ENCODE results near the gene CSTA.

DNA sequence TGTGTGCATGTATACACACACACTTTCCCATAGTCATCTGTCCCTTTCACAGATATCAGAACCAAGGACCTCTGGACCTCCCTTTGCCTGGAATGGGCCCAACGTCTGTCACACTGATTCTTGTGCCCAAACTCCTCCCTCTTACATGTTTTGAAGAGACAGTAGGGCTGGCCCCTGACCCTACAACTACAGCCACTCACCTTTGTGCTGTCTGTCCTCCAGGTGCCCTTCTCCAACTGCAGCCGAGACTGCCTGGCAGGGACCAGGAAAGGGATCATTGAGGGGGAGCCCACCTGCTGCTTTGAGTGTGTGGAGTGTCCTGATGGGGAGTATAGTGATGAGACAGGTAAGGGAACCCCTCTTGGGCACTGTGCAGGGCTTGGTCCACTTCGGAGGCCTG, 43.2 kb upstream of the CSTA start:
- TF ChIP-seq, protein P1, sequence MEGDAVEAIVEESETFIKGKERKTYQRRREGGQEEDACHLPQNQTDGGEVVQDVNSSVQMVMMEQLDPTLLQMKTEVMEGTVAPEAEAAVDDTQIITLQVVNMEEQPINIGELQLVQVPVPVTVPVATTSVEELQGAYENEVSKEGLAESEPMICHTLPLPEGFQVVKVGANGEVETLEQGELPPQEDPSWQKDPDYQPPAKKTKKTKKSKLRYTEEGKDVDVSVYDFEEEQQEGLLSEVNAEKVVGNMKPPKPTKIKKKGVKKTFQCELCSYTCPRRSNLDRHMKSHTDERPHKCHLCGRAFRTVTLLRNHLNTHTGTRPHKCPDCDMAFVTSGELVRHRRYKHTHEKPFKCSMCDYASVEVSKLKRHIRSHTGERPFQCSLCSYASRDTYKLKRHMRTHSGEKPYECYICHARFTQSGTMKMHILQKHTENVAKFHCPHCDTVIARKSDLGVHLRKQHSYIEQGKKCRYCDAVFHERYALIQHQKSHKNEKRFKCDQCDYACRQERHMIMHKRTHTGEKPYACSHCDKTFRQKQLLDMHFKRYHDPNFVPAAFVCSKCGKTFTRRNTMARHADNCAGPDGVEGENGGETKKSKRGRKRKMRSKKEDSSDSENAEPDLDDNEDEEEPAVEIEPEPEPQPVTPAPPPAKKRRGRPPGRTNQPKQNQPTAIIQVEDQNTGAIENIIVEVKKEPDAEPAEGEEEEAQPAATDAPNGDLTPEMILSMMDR (IDR thresholded peaks at IDR 0.05), result no peak
- TF ChIP-seq POLR2A (IDR thresholded peaks at IDR 0.05), result no peak
- TF ChIP-seq POLR2AphosphoS5 (IDR thresholded peaks at IDR 0.05), result no peak
